Skeletal muscle tissue (tissue), 4 donors: ENCODE data around the gene ACTL6B. TPM values are rescaled to one million over a fixed set of nuclear protein-coding genes. Genes with fewer than 3 reads are reported as not detected.

Experiments used
- H3K27ac ChIP-seq: one replicate; pipeline ENCODE4 v1.7.0; 2013; ENCODE audit warnings: mild to moderate bottlenecking, low read depth, low read length, inconsistent platforms
- H3K27me3 ChIP-seq, 3 donors: one replicate each; pipeline ENCODE4 v1.7.0; 2013; ENCODE audit warnings: low read length in 3 of 3; ENCODE audit not compliant: control insufficient read depth in 3 of 3, insufficient read depth in 3 of 3
- H3K36me3 ChIP-seq, 3 donors: one replicate each; pipeline ENCODE4 v1.7.0; 2013; ENCODE audit warnings: low read length in 3 of 3; ENCODE audit not compliant: control insufficient read depth in 3 of 3, insufficient read depth in 3 of 3
- H3K4me1 ChIP-seq, 3 donors: one replicate each; pipeline ENCODE4 v1.7.0; 2013; ENCODE audit warnings: low read length in 3 of 3, mild to moderate bottlenecking in 3 of 3; ENCODE audit not compliant: control insufficient read depth in 3 of 3, insufficient read depth in 3 of 3
- H3K4me3 ChIP-seq, 3 donors: one replicate each; pipeline ENCODE4 v1.7.0; 2013; ENCODE audit warnings: low read length in 3 of 3
- H3K9ac ChIP-seq, 3 donors: one replicate each; pipeline ENCODE4 v1.7.0; 2013; ENCODE audit warnings: low read length in 3 of 3, mild to moderate bottlenecking in 3 of 3, moderate library complexity in 2 of 3, low read depth in 1 of 3
- H3K9me3 ChIP-seq, 3 donors: one replicate each; pipeline ENCODE4 v1.7.0; 2013; ENCODE audit warnings: low read length in 3 of 3; ENCODE audit not compliant: control insufficient read depth in 3 of 3
- total RNA-seq: library from RNA; depleted of rRNA; stranded (reverse); fragments of >200 nt; gene quantifications from one replicate; pipeline ENCODE4 v1.2.3, GENCODE V29; 2014
- donor health status: Osteomylitis.

The ACTL6B gene
- total RNA-seq, 1 donor from 2014 or later = not detected

- H3K9ac ChIP-seq = no peak overlapping the region
- H3K27me3 ChIP-seq = peaks cover 29 to 43% (median 31%) of the 10 kb centered on the region in 3 donors
- H3K4me3 ChIP-seq = no peak overlapping the region
- no peak overlapping the region for H3K27ac ChIP-seq
- no peaks in the 10 kb centered on the region for H3K4me1 ChIP-seq
- H3K36me3 ChIP-seq = no peaks in the 10 kb centered on the region
- H3K9me3 ChIP-seq = no peaks in the 10 kb centered on the region
Measured at GRCh38 chr7:100654908-100655831, 1.1 kb downstream of the ACTL6B start.

DNA sequence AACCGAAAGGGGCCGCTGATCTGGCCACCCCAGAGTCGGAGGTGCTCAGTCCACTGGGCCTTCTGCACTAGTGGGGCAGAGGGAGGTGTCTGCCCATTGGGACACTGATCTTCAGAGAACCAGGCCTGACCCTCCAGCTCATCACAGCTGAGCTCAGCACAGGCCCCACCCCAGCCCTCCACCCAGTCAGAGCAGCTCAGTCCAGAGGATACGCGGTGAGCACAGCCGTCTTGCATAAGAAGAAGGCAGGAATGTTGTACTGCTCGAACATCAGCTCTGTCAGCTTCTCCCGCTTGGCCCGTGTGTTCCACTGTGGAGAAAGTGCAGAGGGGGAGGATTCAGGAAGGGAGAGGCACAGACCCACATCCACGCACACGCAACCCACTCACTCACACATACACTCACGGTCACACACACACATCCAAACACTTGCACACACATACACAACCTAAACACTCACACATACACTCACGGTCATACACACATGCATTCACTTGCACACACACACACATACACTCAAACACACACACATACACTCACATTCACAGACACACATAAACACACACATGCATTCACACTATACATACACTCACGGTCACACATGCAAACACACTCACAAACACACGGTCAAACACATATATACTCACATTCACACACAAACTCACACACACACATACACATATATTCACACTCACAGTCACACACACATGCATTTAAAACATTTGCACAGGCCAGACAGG lies 6.3 kb downstream of the ACTL6B start:
- H3K27ac ChIP-seq = no peak overlapping the region
- H3K9ac ChIP-seq = no peak overlapping the region
- no peak overlapping the region for H3K4me3 ChIP-seq
- H3K36me3 ChIP-seq = no peaks in the 10 kb centered on the region
- no peaks in the 10 kb centered on the region for H3K9me3 ChIP-seq
- H3K27me3 ChIP-seq = peaks cover 27 to 43% (median 29%) of the 10 kb centered on the region in 3 donors
- no peaks in the 10 kb centered on the region for H3K4me1 ChIP-seq

GRCh38 chr7:100642534-100642907 lies 13.7 kb downstream of the ACTL6B start:
- Histone ChIP-seq H3K27me3 (peaks cover 14 to 49% (median 40%) of the 10 kb centered on the region in 3 donors), H3K9me3 (no peaks in the 10 kb centered on the region), H3K27ac (no peak overlapping the region), H3K9ac (no peak overlapping the region), H3K4me1 (no peaks in the 10 kb centered on the region), H3K4me3 (no peak overlapping the region), H3K36me3 (no peaks in the 10 kb centered on the region)

DNA sequence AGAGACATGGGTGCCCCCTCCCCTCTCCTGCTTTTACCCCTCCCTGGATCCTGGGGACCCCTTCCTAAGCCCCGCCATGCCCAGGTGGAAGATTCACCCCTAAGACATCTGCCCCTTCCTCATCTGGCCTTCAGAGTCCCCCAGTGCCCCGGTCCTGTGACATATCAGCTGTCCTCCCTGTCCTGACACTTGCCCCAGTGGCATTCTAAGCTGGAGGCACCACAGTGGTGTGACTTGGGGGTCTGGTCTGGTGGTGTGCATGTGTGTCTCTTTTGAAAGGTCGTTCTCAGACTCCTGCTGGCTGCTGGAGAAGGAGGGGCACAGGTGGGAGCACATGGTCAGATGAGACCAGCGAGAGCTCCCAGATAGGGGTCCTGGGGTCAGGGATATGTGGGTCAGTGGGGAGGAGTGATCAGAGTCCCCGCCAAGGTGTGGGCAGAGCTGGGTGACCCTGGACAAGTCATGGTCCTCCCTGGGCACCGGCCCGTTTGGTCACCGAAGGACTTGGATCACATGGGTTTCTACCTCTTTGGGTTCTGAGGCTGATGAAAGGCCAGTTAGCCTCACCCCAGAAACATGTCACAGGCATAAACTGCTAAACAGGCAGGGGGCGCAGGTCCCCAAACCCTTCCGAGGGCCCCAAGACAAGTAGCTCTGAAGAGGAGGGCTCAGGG lies 14.3 kb downstream of the ACTL6B start:
- H3K9me3 ChIP-seq = no peaks in the 10 kb centered on the region
- no peak overlapping the region for H3K27ac ChIP-seq
- H3K27me3 ChIP-seq = peaks cover 12 to 46% (median 37%) of the 10 kb centered on the region in 3 donors
- no peaks in the 10 kb centered on the region for H3K4me1 ChIP-seq
- no peak overlapping the region for H3K9ac ChIP-seq
- H3K36me3 ChIP-seq = no peaks in the 10 kb centered on the region
- no peak overlapping the region for H3K4me3 ChIP-seq

- Histone ChIP-seq H3K4me3 (no peak within 1 kb of the TSS), H3K9me3 (no peaks in the 10 kb centered on the region), H3K27ac (no peak within 1 kb of the TSS), H3K9ac (no peak within 1 kb of the TSS), H3K36me3 (no peaks in the 10 kb centered on the region), H3K4me1 (no peaks in the 10 kb centered on the region), H3K27me3 (peaks cover 12 to 44% (median 31%) of the 10 kb centered on the region in 3 donors)
Measured at GRCh38 chr7:100641463-100641859, 14.8 kb downstream of the ACTL6B start, which contains the start of gene TFR2. Gene TFR2, minus strand, starts transcription at chr7:100641552. Its CDS starts 43 bp downstream, at chr7:100641509.

GRCh38 chr7:100640517-100641440 lies 15.5 kb downstream of the ACTL6B start:
- H3K9me3 ChIP-seq = no peaks in the 10 kb centered on the region
- H3K36me3 ChIP-seq = no peaks in the 10 kb centered on the region
- no peak overlapping the region for H3K27ac ChIP-seq
- no peak overlapping the region for H3K4me3 ChIP-seq
- no peak overlapping the region for H3K9ac ChIP-seq
- H3K4me1 ChIP-seq = no peaks in the 10 kb centered on the region
- H3K27me3 ChIP-seq = peaks cover 8 to 38% (median 31%) of the 10 kb centered on the region in 3 donors

GRCh38 chr7:100639995-100640516 lies 16.2 kb downstream of the ACTL6B start:
- H3K9me3 ChIP-seq = no peaks in the 10 kb centered on the region
- H3K9ac ChIP-seq = no peak overlapping the region
- H3K27me3 ChIP-seq = peaks cover 8 to 31% (median 30%) of the 10 kb centered on the region in 3 donors
- no peak overlapping the region for H3K27ac ChIP-seq
- H3K36me3 ChIP-seq = no peaks in the 10 kb centered on the region
- no peaks in the 10 kb centered on the region for H3K4me1 ChIP-seq
- no peak overlapping the region for H3K4me3 ChIP-seq

- peaks cover 7 to 8% (median 7%) of the 10 kb centered on the region in 3 donors for H3K4me1 ChIP-seq
- peak overlapping the region in 1 of 3 donors; percentile 16 for H3K9ac ChIP-seq
- H3K4me3 ChIP-seq = peak overlapping the region; percentile 28 to 58 (median 54)
- H3K9me3 ChIP-seq = no peaks in the 10 kb centered on the region
- H3K36me3 ChIP-seq = no peaks in the 10 kb centered on the region
- peaks cover 25 to 28% (median 27%) of the 10 kb centered on the region in 3 donors for H3K27me3 ChIP-seq
- no peak overlapping the region for H3K27ac ChIP-seq
Measured at GRCh38 chr7:100632951-100633717, 23.1 kb downstream of the ACTL6B start.
